NCI-H187 (cell line): Measurements from ENCODE around the gene AUNIP.

Source experiments
- DNase-seq, 2 experiments: peaks; one replicate each; lab custom pipeline; 2025; lab: John Stamatoyannopoulos, UW

AUNIP gene

GRCh38 chr1:25809283-25809926 lies 49.9 kb downstream of the AUNIP start:
- no peak for DNase-seq

DNA sequence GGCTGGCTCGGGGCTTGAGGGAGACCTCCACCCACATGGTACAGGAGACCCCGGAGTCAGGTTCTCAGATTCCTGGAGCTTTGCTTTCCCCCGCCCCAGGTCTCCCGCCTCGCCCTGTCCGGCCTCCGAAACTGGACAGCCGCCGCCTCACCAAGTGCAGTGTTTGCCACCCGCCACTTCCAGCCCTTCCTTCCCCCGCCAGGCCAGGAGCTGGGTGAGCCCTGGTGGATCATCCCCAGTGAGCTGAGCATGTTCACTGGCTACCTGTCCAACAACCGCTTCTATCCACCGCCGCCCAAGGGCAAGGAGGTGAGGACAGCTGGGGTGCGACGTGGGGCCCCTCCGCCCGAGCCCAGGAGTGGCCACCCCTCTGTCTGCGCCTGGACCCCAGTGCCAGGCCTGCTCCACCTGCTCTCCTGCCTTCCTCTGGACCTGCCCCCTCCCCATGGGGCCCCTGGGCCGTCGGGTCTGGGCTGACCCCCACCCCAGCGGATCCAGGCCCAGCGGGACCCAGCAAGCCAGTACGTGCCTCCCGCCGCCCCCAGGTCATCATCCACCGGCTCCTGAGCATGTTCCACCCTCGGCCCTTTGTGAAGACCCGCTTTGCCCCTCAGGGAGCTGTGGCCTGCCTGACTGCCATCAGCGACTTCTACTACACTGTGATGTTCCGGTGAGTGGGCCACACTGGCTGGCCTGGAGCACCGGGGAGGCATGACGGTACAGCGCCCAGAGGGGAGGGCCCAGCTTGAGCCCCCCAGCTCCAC lies 50.6 kb downstream of the AUNIP start:
- no peak for DNase-seq

- DNase-seq = no peak
Measured at GRCh38 chr1:25807480-25808390, 51.5 kb downstream of the AUNIP start.

- DNase-seq = no peak
Measured at GRCh38 chr1:25806418-25806817, 52.8 kb downstream of the AUNIP start.

DNA sequence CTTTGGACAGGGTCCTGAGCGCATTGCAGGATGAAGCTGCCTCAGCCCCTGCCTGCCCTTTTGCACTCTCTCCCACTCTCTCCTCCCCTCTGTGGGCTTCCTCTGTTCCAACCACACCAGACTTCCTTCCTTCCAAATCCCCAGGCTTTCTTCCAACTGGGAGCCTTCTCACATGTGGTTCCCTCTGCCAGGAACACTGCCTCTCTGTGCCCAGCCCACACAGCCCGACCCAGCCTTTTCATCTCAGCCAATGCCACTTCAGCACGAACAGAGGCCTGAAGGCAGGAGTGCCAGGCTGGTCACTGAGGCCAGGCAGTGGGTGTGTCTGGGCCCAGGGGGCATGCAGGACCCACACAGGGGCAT lies 53.4 kb downstream of the AUNIP start:
- no peak for DNase-seq

DNA sequence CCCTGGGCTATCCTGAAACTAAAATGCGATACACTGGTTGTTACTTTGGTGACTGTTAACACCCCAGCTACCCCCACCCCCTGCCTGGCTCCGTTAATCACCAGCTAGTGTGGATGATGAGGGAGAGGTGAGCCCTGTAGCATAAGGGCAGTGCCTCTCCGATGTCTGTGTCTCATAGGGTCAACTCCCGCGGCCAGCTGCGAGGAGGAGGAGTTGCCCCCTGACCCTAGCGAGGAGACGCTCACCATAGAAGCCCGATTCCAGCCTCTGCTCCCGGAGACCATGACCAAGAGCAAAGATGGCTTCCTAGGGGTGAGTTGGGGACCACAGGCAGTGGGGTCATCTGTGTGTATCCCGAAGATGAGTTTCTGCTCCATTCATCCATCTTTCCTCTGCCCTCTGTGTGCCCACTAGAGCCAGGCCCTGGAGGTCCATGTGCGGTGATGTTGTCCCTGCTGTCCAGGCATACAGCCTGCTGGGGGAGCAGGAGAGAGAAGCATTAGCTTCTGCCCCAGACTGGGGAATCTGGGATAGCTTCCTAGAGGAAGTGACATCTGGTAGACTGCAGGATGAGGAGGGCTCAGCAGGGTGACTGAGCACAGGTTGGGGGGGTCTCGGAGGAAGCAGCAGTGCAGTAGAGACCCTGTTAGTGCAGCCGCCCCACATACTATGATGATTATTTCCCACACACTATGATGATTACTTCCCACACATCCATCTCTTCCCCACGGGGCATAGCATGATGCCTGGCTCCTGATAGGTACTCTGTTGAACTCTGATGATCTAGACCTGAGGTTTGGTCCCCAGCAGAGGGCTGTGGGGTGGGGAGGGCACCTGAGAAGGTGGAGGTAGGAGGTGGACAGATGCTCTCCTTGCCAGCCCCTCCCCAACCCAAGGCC lies 54.0 kb downstream of the AUNIP start:
- no peak for DNase-seq

GRCh38 chr1:25804244-25804963 lies 54.9 kb downstream of the AUNIP start:
- no peak for DNase-seq

- DNase-seq = no peak
Measured at GRCh38 chr1:25803368-25803767, 55.9 kb downstream of the AUNIP start.

DNA sequence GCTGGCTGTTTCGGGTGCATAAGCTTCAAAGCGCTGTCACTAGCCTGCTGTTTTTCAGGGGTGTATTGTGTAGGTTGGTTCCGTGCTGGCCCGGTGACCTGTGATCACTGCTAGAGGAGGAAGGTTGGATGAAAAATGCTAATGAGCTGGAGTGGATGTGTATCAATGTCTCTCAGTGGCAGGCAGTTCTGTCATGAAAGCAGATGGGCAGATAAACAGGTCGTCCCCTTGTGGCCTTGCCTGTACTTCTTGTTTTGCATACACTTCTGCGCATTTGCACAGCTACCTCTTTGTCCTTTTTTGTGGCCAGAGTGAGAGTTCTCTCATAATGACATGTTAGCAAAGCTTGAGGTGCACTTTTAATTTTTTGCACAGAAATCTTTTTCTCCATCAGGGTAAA lies 56.3 kb downstream of the AUNIP start:
- DNase-seq = no peak

DNA sequence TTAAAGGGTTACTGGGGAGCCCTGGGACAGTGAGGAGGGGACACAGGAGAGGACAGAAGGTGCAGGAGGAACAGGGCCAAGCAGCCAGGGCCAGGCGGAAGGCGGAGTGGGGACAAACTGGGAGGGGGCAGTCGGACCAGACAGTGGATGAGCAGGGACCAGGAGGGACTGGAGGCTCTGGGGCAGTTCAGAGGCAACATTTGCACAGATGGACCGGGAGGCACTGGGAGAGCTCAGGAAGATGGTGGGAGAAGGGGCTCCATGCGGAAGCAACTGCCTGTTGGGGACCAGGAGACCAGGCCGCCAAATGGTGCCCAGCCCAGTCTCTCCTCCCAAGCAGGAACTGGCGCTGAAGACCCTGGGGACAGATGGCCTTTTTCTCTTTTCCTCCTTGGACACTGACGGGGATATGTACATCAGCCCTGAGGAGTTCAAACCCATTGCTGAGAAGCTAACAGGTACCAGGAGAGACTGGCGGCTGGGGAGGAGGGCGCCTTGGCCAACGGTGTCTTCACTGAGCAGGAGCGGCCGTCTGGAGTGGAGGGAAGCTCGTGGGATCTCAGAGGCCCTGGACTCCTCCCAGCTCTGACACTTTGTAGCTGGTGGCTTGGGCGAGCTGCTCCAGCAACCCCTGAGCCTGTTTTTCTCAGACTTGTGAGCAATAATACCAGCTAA lies 58.4 kb downstream of the AUNIP start:
- DNase-seq = no peak

DNA sequence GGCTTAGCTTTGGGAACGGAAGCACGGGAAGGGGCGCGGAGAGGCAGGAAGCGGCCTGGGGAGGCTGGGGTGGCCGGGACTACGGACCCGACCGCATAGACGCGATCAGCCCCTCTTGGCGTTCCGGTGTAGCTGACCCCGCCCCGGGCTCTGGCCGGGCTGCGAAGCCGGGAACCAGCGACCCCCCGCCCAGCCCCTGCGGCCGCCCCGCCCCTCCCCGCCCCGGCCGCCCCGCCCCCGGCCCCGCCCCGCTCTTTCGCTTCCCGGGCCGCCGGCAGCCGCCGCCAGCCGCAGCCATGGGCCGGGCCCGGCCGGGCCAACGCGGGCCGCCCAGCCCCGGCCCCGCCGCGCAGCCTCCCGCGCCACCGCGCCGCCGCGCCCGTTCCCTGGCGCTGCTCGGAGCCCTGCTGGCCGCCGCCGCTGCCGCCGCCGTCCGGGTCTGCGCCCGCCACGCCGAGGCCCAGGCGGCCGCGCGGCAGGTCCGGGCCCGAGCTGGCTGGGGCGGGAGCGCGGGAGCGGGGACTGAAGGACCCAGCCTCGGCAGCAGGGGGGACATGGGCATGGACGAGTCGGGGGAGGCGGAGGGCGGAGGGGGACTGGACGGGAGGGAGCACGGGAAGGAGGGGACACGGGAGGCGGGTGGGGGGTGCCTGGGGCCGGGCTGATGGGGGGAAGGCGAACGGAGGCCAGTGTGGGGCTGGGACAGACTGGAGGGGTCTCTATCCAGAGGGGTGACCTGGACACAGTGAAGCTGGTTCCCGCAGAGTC lies 59.1 kb downstream of the AUNIP start, which contains the start of gene SELENON:
TSS of gene SELENON (plus strand) at position 259 of the 768 bp plus-strand sequence. CDS start at position 297, 38 bp downstream.
- no peak for DNase-seq

DNA sequence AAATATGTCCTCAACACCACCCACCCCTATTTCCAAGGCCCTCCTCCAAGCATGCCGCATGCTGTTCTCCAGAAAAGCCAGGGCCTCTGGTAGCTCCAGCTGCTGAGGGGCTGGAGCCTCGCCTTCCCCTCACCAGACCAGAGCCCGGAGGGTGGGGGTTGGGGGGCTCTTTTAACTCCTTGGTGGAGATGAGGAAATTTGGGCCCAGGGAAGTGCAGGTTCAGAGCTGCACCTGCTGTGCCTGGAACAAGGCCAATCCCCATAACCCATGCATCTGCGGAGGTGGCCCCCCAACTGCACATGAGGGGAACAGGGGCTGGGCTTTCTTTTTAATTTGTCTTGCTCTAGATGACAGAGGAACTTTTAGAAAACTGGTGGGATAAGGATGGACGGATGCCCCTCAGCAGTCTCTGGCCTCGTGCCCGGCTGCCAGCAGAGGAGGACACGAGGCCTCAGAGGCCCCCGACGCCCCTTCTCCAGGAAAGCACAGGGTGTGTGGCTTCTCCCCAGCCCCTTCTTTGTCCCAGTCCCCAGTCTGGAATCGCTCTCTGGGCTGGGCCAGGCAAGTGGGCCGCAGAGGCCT lies 59.8 kb downstream of the AUNIP start:
- no peak for DNase-seq

- no peak for DNase-seq
Measured at GRCh38 chr1:25798666-25799351, 60.4 kb downstream of the AUNIP start.

- no peak for DNase-seq
Measured at GRCh38 chr1:25797939-25798338, 61.3 kb downstream of the AUNIP start.

DNA sequence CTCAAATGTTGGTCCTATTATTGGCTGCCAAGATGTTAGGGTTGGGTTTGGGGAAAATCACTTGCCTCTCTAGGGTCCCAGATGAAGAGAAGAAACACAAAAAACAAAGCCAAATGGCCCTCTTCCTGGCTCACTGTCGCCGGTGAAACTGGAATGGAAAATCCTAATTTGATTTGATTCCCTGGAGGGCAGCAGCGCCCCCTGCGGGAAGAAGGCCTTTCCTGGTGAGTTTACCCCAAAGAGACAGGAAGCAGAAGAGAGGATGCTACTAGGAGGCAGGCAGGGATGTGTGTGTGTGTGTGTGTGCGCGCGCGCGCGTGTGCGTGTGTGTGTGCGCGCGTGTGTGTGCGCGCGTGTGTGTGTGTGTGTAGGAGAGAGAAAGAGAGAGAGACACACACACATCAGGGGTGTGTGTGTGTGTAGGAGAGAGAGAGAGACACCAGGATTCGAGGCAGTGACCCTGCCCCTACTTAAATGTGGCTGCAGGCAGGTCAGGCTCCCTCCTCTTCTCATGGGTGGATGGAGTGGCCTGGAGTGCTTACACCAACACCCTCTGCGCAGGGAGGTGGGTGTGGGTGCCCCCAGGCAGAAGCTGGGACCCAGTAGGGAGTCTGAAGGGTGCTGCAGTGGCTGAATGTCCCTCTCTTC lies 62.3 kb downstream of the AUNIP start:
- DNase-seq = peak; percentile 59 to 60

GRCh38 chr1:25795946-25796810 lies 63.1 kb downstream of the AUNIP start:
- DNase-seq = no peak

DNA sequence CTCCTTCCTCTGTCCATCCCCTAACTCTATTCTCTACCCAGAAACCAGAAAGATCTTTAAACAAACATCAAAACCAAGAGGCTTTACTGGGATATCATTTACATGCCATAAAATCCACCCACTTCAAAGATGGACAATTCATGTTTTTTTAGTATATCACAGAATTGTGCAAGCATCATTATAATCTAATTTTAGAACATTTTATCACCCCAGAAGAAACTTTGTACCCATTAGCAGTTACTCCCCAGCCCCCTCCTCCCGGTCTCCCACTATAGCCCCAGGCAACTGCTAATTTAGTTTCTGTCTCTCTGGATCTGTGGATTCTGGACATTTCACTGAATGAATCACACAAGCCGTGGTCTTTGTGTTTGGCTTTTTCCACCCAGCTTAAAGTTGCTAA lies 64.0 kb downstream of the AUNIP start:
- no peak for DNase-seq
